Caco-2 (cell line): ENCODE data around the gene RBM42. TPM values are rescaled to one million over a fixed set of nuclear protein-coding genes. Genes with fewer than 3 reads are reported as not detected.

Experiments
- BruUV-seq: library from RNA; stranded (reverse); fragments of 400-500 nt; replicated peaks from 2 replicates; lab custom pipeline; 2021; lab: Mats Ljungman, UMichigan
- CTCF ChIA-PET: fragments of 300-600 bp; sonication (Branson Sonifier 250); formaldehyde crosslinking; loops from one replicate; lab custom pipeline; 2022; ENCODE audit warnings: antibody characterized with exemption; lab: Charles Lee
- POLR2A ChIA-PET: fragments of 300-600 bp; sonication (Branson Sonifier 250); formaldehyde crosslinking; loops from one replicate; lab custom pipeline; 2022; ENCODE audit warnings: antibody characterized with exemption; lab: Charles Lee
- DNase-seq, 2 experiments: peaks; one replicate each; pipeline versions ENCODE4 v3.0.0 to v3.0.0-alpha.2; 2020 to 2022
- H3K27me3 ChIP-seq: replicated peaks from 2 replicates; pipeline ENCODE4 v1.6.0; 2011; ENCODE audit warnings: low read length; ENCODE audit not compliant: control insufficient read depth, insufficient read depth
- H3K36me3 ChIP-seq: 2 replicates; pipeline ENCODE4 v1.5.1; 2011; ENCODE audit warnings: low read length; ENCODE audit not compliant: control insufficient read depth, insufficient read depth
- H3K4me1 ChIP-seq: fragments of 250-450 bp; sonication (Bioruptor Pico); 2 replicates; pipeline ENCODE4 v1.5.1; 2020; ENCODE audit warnings: mild to moderate bottlenecking
- H3K4me3 ChIP-seq: 2 replicates; pipeline ENCODE4 v1.5.1; 2011; ENCODE audit warnings: low read depth, mild to moderate bottlenecking, control low read depth, low read length
- H3K9me3 ChIP-seq: fragments of 250-450 bp; sonication (Bioruptor Pico); 2 replicates; pipeline ENCODE4 v1.5.1; 2020; ENCODE audit warnings: mild to moderate bottlenecking, moderate library complexity
- H3K27ac Mint-ChIP-seq: one replicate; pipeline ENCODE4 v1.8.0; 2022; ENCODE audit warnings: mixed read lengths; ENCODE audit not compliant: unreplicated experiment
- H3K27me3 Mint-ChIP-seq: one replicate; pipeline ENCODE4 v1.8.0; 2022; ENCODE audit warnings: mixed read lengths; ENCODE audit not compliant: insufficient read depth, unreplicated experiment
- H3K36me3 Mint-ChIP-seq: one replicate; pipeline ENCODE4 v1.8.0; 2022; ENCODE audit warnings: mild to moderate bottlenecking, mixed read lengths; ENCODE audit not compliant: insufficient read depth, unreplicated experiment
- H3K4me1 Mint-ChIP-seq: one replicate; pipeline ENCODE4 v1.8.0; 2022; ENCODE audit warnings: low read depth, mixed read lengths; ENCODE audit not compliant: unreplicated experiment
- H3K4me3 Mint-ChIP-seq: one replicate; pipeline ENCODE4 v1.8.0; 2022; ENCODE audit warnings: mild to moderate bottlenecking, moderate library complexity, mixed read lengths; ENCODE audit not compliant: unreplicated experiment
- H3K9me3 Mint-ChIP-seq: one replicate; pipeline ENCODE4 v1.8.0; 2022; ENCODE audit warnings: mixed read lengths; ENCODE audit not compliant: unreplicated experiment
- intact Hi-C: fragments of 100-400 bp; cut with micrococcal nuclease; formaldehyde crosslinking; loops from one replicate; pipeline ENCODE4 v1.10.0; 2022; ENCODE audit not compliant: unreplicated experiment
- total RNA-seq: library from RNA; stranded (reverse); gene quantifications from 2 replicates; pipeline ENCODE4 v1.2.3, GENCODE V29; 2022
- TF ChIP-seq, protein P1 (sequence below), 2 experiments: fragments of 200-600 bp in 1 of 2; IDR thresholded peaks; 1 replicate in 1 of 2; 2 replicates in 1 of 2; pipeline versions ENCODE4 v1.5.1 to v1.8.0; 2011 to 2022; ENCODE audit warnings: antibody characterized with exemption in 1 of 2, control low read depth in 1 of 2, inconsistent platforms in 1 of 2, low read depth in 1 of 2, low read length in 1 of 2, mild to moderate bottlenecking in 1 of 2, moderate library complexity in 1 of 2; ENCODE audit not compliant: insufficient read depth in 1 of 2, severe bottlenecking in 1 of 2, unreplicated experiment in 1 of 2

Gene RBM42
- total RNA-seq, 1 experiment from 2014 or later: 165 TPM

DNA sequence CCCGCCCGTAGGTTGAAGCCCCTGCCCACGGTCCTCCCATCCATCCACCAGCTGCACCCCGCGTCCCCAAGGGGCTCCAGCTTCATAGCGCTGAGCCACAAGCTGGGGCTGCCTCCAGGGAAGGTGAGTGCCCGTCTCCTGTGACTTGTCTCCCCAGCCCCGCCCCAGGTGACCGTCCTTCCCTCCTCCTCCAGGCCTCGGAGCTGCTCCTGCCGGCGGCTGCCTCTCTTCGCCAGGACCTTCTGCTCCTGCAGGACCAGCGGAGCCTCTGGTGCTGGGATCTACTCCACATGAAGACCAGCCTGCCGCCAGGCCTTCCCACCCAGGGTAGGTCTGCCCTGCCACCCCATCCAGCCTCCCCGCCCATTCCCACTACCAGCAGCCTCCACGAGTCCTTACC, 8.8 kb upstream of the RBM42 start:
- no peaks in the 10 kb centered on the region for H3K4me1 ChIP-seq
- Mint-ChIP-seq H3K4me3 (no peak overlapping the region), H3K9me3 (no peaks in the 10 kb centered on the region), H3K36me3 (peaks cover 24% of the 10 kb centered on the region), H3K27ac (no peak overlapping the region), H3K27me3 (no peaks in the 10 kb centered on the region), H3K4me1 (no peaks in the 10 kb centered on the region)
- H3K36me3 ChIP-seq: no peaks in the 10 kb centered on the region
- POLR2A ChIA-PET: no interaction called here
- intact Hi-C loops: no loop called here
- CTCF ChIA-PET: no interaction called here
- DNase-seq: no peak
- no TSS peak for BruUV-seq
- no peaks in the 10 kb centered on the region for H3K9me3 ChIP-seq
- H3K4me3 ChIP-seq: no peak overlapping the region
- TF ChIP-seq, protein P1, sequence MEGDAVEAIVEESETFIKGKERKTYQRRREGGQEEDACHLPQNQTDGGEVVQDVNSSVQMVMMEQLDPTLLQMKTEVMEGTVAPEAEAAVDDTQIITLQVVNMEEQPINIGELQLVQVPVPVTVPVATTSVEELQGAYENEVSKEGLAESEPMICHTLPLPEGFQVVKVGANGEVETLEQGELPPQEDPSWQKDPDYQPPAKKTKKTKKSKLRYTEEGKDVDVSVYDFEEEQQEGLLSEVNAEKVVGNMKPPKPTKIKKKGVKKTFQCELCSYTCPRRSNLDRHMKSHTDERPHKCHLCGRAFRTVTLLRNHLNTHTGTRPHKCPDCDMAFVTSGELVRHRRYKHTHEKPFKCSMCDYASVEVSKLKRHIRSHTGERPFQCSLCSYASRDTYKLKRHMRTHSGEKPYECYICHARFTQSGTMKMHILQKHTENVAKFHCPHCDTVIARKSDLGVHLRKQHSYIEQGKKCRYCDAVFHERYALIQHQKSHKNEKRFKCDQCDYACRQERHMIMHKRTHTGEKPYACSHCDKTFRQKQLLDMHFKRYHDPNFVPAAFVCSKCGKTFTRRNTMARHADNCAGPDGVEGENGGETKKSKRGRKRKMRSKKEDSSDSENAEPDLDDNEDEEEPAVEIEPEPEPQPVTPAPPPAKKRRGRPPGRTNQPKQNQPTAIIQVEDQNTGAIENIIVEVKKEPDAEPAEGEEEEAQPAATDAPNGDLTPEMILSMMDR (IDR thresholded peaks at IDR 0.05; ENCODE audit: insufficient read depth in 1 of 2, low read depth in 1 of 2, low read length in 1 of 2, severe bottlenecking in 1 of 2, unreplicated experiment in 1 of 2): no peak
- no peaks in the 10 kb centered on the region for H3K27me3 ChIP-seq

DNA sequence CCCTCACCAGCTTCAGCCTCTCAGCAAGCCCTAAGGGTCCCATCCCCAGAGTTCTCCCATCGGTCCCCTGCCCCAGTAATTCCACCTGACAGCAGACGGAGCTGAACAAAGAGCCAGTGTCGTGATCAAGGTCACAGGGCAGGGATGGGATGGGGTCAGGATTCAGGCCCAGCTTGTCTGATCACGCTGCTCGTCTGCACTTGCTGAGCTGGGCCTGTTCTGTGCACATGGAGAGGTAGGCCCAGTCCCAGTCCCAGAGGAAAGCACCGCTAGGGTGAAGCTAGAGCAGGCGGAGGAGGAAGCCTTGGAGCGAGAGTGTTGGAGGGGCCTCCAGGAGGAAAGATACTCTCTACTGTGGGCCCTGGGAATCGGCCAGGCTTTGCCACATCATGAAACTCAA, 7.1 kb upstream of the RBM42 start:
- CTCF ChIA-PET: no interaction called here
- DNase-seq: no peak
- Histone ChIP-seq H3K36me3 (no peaks in the 10 kb centered on the region), H3K4me1 (no peaks in the 10 kb centered on the region), H3K27me3 (no peaks in the 10 kb centered on the region), H3K4me3 (no peak overlapping the region), H3K9me3 (no peaks in the 10 kb centered on the region)
- TF ChIP-seq, protein P1 (IDR thresholded peaks at IDR 0.05; ENCODE audit: insufficient read depth in 1 of 2, low read depth in 1 of 2, low read length in 1 of 2, severe bottlenecking in 1 of 2, unreplicated experiment in 1 of 2): no peak
- no peaks in the 10 kb centered on the region for H3K9me3 Mint-ChIP-seq
- intact Hi-C loops: no loop called here
- no peak overlapping the region for H3K27ac Mint-ChIP-seq
- peaks cover 25% of the 10 kb centered on the region for H3K36me3 Mint-ChIP-seq
- POLR2A ChIA-PET: no interaction called here
- BruUV-seq: no TSS peak
- no peaks in the 10 kb centered on the region for H3K27me3 Mint-ChIP-seq
- H3K4me3 Mint-ChIP-seq: no peak overlapping the region
- H3K4me1 Mint-ChIP-seq: no peaks in the 10 kb centered on the region

DNA sequence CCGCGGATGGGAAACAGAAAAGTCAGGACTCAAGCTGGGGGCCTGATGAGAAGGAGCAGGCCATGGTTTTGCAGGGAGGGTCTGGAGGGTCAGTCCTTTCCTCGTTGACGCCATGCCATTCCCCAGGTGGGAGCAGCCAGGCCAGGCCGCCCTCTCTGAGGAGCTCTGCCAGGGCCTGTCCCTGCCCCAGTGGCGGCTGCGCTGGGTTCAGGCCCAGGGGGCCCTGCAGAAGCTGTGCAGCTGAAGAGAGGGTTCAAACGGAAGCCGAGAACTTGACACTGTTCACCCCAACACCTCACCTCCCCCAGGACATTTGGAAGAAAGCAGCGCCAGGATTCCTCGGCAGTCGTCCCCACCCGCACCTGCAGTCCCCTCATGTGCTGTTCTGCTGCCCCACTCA, 6.1 kb upstream of the RBM42 start:
- H3K9me3 ChIP-seq: no peaks in the 10 kb centered on the region
- no peaks in the 10 kb centered on the region for H3K36me3 ChIP-seq
- TF ChIP-seq, protein P1 (IDR thresholded peaks at IDR 0.05; ENCODE audit: insufficient read depth in 1 of 2, low read depth in 1 of 2, low read length in 1 of 2, severe bottlenecking in 1 of 2, unreplicated experiment in 1 of 2): no peak
- POLR2A ChIA-PET: no interaction called here
- no peaks in the 10 kb centered on the region for H3K4me1 ChIP-seq
- no peak overlapping the region for H3K4me3 ChIP-seq
- no peaks in the 10 kb centered on the region for H3K27me3 Mint-ChIP-seq
- CTCF ChIA-PET: no interaction called here
- intact Hi-C loops: no loop called here
- H3K9me3 Mint-ChIP-seq: no peaks in the 10 kb centered on the region
- no TSS peak for BruUV-seq
- no peaks in the 10 kb centered on the region for H3K4me1 Mint-ChIP-seq
- no peaks in the 10 kb centered on the region for H3K27me3 ChIP-seq
- H3K27ac Mint-ChIP-seq: no peak overlapping the region
- H3K36me3 Mint-ChIP-seq: peaks cover 25% of the 10 kb centered on the region
- H3K4me3 Mint-ChIP-seq: no peak overlapping the region
- DNase-seq: no peak
